Sigmoid colon (tissue), 4 donors: ENCODE results near the gene ARNT2.

Experiments used
- CTCF ChIP-seq, 4 experiments: fragments of 450-650 bp in 3 of 4; fragments of 200-600 bp in 1 of 4; IDR thresholded peaks; one replicate each; pipeline ENCODE4 v1.5.1; 2016 to 2019; ENCODE audit warnings: antibody characterized with exemption in 4 of 4, mild to moderate bottlenecking in 3 of 4, moderate library complexity in 2 of 4
- EP300 ChIP-seq, 4 donors: sonication (generic); formaldehyde crosslinking; IDR thresholded peaks; one replicate each; pipeline ENCODE4 v1.6.1; 2017; ENCODE audit warnings: antibody characterized with exemption in 4 of 4
- POLR2A ChIP-seq, 2 donors: fragments of 450-650 bp; IDR thresholded peaks; one replicate each; pipeline ENCODE4 v1.6.1; 2016; ENCODE audit warnings: antibody characterized with exemption in 2 of 2, mild to moderate bottlenecking in 2 of 2, moderate library complexity in 2 of 2
- POLR2AphosphoS5 ChIP-seq, 4 donors: sonication (generic); formaldehyde crosslinking; IDR thresholded peaks; one replicate each; pipeline ENCODE4 v1.6.1; 2017; ENCODE audit warnings: antibody characterized with exemption in 4 of 4

GRCh38 chr15:80432345-80432702 is 28.1 kb downstream of the ARNT2 start:
- TF ChIP-seq POLR2A (IDR thresholded peaks at IDR 0.05), result no peak
- TF ChIP-seq EP300 (IDR thresholded peaks at IDR 0.05), result no peak
- TF ChIP-seq CTCF (IDR thresholded peaks at IDR 0.05), result no peak
- no peak for TF ChIP-seq POLR2AphosphoS5 (IDR thresholded peaks at IDR 0.05)
